NCI-H128 (cell line): Measurements from ENCODE around the gene OSBPL6.
"Not testable (repeated sequence)": the region's sequence is repeated elsewhere in the genome, so short reads cannot be mapped to it uniquely, and the experiment has no call there.

ENCODE experiments used
- DNase-seq: peaks from one replicate; lab custom pipeline; 2025; ENCODE audit not compliant: unreplicated experiment; lab: John Stamatoyannopoulos, UW

OSBPL6 gene

DNA sequence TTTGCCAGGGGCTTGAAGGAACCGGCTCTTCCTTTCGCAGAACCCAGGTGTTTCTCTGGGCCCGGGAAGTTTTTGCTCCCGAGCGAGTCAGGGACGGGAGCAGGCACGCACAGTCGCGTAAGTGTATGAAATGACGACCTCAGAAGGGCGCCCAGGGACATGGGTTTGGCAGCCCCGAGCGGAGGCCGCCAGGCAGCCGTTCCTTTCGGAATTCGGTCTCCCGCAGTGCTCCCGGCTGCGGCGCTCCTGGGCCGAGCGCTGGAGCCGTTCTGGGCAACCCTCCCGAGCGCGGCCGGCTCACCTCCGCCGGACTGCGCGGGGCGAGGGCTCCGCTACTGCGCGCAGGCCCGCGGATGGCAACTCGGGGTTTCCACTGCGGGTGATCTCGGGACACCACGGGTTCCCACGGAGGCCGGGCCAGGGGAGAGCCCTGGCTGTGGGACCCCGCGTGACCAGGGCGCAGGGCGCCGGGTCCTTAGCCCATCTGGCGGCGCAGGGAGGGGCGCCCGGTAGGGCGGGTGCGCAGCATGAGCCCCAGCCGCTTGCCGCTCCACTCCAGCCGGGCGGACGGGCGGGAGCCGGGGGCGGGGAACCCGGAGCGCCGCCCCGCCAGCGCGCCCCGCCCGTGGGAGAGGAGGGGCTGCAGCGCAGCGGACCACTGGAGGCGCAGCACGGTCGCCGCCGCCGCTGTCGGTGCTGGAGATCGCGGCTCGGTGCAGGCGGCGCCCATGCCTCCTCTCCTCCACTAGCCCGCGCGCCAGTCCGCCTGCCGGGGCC lies at the start of gene OSBPL6:
TSS of gene OSBPL6 (plus strand) at position 690 of the 777 bp plus-strand sequence. CDS start 111,673 bp downstream, outside the sequence.
- no peak for DNase-seq

GRCh38 chr2:178152033-178152432 lies 42.3 kb upstream of the OSBPL6 start:
- DNase-seq, result no peak

DNA sequence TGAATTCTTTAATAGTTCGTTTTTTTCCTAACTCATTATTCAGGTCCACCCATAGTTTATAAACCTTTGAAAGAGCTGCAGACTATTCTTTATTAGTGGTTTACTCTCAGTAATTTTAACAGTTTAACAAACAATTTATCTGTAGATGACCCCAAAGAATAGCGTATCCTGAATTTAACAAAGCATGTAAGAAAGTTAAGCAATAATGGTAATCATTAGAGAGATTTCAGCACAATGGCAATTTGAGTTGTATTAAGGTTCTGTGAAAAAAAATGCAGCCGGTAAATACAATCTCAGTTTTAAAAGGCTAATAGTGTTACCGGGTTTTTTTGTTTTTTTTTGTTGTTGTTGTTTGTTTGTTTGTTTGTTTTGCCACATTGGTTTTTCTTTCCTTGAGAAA lies 41.8 kb upstream of the OSBPL6 start:
- DNase-seq, result no peak

GRCh38 chr2:178152977-178153376 lies 41.3 kb upstream of the OSBPL6 start:
- DNase-seq, result no peak

DNA sequence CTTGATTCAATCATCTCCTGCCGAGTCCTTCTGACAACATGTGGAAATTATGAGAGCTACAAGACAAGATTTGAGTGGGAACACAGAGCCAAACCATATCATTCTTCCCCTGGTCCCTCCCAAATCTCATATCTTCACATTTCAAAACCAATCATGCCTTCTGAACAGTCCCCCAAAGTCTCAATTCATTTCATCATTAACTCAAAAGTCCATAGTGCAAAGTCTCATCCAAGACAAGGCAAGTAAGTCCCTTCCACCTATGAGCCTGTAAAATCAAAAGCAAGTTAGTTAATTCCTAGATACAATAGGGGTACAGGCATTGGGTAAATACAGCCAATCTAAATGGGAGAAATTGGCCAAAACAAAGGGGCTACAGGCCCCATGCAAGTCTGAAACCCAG lies 40.4 kb upstream of the OSBPL6 start:
- not testable (repeated sequence) for DNase-seq

- no peak for DNase-seq
Observed at GRCh38 chr2:178155524-178155923, 38.8 kb upstream of the OSBPL6 start.

DNA sequence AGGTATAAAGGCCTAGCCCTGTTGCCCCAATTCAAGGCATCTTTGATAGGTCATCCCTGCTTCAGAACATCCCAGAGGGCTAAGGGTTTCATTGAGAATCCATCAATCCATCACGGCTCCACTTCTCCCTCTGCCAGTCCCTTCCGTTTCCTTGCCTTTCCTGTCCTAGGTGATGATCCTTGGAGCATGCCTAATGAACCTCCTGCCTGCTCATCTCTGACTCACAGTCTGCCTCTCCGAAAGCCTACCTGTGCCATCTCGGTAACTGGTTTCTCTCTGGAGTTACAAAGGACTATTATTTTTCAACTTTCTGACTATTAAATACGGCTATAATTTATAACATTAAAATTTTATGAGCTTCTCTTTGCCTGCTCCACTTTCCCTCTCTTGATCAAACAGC lies 36.7 kb upstream of the OSBPL6 start:
- DNase-seq, result no peak

- no peak for DNase-seq
Observed at GRCh38 chr2:178159966-178160365, 34.3 kb upstream of the OSBPL6 start.

- DNase-seq, result no peak
Observed at GRCh38 chr2:178160601-178161000, 33.7 kb upstream of the OSBPL6 start.

DNA sequence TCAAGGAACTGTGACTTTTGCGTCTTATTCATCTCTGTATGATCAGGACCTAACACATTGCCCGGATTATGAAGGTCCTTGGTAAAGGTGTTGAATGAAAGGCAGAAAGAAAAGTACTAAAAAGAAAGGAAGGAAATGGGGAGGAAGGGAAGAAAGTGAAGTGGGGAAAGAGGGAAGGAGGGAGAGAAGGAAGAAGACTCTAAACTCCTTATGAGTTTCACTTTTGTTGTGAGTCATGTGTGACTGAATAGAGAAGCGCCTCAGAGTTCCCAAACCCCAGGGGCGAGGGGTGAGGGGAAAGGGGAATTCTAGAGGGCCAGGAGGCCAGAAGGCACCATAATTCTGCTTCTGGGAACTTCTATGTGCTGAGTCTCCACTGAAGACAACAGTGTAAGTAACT lies 30.9 kb upstream of the OSBPL6 start:
- DNase-seq, result no peak

- no peak for DNase-seq
Observed at GRCh38 chr2:178163911-178164310, 30.4 kb upstream of the OSBPL6 start.

GRCh38 chr2:178173657-178174056 lies 20.7 kb upstream of the OSBPL6 start:
- no peak for DNase-seq

DNA sequence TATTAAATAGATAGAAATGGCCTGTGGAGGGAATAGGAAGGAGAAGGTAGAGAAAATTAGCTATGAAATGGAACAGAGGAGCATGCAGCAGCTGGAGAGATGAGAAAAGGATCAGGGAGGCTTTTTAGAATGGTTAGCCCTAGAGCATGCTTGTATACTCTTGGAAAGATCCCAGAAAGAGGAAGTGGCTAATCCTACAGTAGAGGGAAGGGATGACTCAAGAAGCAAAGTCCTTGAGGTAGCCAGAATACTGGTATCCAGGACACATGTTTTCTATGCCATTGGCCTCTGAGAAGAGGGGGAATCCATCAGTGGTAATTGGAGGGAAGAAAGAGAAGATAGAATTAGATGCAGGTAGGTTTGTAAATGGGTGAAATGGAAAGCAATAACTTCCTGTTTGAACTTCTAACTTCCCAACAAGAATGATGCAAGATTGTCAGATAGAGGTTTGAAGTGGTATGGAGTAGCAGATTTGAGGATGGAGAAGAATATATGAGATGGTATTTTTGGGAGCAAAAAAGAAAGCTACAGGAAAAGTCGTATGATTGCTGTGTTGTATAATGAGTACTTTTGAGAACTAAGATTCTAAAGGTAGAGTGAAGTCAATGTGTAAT lies 17.1 kb upstream of the OSBPL6 start:
- DNase-seq, result no peak

- not testable (repeated sequence) for DNase-seq
Observed at GRCh38 chr2:178180648-178181047, 13.7 kb upstream of the OSBPL6 start.

- no peak for DNase-seq
Observed at GRCh38 chr2:178187861-178188260, 6.5 kb upstream of the OSBPL6 start.

DNA sequence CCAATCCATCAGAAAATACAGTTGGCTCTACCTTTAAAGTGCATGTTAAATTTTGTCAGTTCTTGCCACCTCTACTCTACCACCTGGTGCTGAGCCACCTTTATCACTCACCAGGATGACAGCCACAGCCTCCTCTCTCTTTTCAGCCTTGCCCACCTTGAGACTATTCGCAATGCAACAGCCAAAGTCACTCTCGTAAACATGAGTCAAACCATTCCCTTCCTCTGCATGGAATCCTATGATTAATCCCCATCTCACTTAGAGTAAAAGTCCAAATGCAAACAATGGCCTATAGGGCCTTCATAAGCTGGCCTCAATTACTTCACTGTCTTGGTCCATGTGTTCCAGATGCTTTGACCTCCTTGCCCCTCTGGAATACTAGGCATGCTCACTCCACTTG lies 5.8 kb upstream of the OSBPL6 start:
- DNase-seq, result no peak

DNA sequence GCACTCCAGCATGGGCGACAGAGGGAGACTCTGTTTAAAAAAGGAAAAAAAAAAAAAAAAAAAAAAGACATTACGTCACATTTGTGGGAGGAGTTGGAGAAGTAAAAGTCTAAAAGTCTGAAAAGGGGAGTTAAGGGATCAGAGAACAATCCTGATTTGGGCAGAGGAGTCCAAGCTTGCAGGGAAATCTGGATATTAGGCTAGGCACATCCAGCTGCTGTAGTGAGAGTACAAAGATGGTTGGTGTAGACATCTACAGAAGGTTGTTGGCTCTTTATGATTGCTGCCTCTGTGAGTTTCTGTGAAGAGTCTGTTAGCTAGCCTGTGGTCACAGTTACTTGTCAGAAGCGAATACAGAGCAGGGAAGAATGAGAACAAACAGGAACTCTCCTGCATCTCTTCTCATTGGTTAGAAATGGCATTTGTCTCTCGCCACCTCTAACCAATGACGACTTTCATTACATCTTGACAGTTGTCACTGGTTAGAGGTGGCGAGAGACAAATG lies 3.3 kb upstream of the OSBPL6 start:
- no peak for DNase-seq

- DNase-seq, result no peak
Observed at GRCh38 chr2:178191511-178191910, 2.8 kb upstream of the OSBPL6 start.

GRCh38 chr2:178193496-178193822 lies 853 bp upstream of the OSBPL6 start:
- DNase-seq, result no peak

GRCh38 chr2:178194600-178195389 lies 483 bp downstream of the OSBPL6 start:
- DNase-seq, result no peak

DNA sequence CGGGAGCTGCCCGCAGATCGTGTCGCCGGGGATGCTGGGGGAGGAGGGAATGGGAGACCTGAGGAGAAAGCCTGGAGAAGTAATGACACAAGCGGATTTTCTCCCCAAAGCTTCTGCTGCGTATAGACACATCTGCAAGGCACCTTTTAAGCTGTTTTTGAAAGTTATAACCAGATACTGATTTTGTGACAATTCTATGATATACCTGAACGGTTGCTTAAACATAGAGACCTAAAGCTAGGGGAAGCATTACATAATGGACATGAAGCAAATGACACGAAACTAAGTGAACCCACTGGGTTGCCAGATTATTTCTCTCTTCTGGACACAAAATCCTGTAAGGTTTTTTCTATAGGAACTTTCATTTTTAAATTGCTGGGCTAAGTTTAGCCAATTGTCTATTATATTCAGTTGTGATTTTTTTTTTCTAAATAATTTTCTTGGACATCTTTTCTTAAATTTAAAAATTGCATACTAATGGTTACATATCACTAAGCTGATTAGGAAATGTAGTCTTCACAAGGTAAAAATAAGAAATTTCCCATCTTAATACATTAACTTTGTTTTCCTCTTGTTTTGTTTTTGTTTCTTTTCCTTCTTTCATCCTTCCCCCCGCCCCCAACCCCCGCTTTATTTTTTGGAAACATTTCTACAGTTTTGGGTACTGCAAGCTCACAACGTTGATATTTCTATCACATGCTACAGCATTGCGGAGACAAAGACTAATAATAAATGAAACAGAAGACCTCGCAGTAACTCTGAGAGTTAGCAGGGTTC lies 1.3 kb downstream of the OSBPL6 start:
- no peak for DNase-seq
